Hematopoietic multipotent progenitor cell treated with erythropoietin and hydrocortisone succinate and interleukin-3 and kit ligand, for 17 days (in vitro differentiated cells): ENCODE results near the gene RREB1.

Experiments
- DNase-seq: peaks from one replicate; pipeline ENCODE4 v3.0.0-alpha.2; 2015; ENCODE audit warnings: low spot score

RREB1 gene

DNA sequence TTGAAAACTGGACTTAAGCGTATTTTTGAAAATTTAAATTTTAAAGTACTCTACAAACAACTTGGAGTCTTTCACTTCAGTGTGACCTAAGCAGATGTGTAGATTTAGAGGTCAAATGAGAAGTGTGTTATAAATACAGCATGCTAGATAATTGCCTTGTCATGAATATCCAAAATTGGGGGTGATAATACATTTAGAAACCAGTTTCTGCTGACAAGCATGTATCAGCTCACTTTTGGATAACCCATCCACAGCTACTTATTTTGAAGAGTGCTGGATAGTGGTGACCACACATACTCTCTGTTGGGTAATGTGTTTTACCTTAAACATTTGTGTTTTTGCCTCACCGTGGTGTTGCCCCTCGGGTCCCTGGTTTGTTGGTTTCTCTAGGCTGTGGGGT, 14.9 kb downstream of the RREB1 start:
- DNase-seq = no peak

DNA sequence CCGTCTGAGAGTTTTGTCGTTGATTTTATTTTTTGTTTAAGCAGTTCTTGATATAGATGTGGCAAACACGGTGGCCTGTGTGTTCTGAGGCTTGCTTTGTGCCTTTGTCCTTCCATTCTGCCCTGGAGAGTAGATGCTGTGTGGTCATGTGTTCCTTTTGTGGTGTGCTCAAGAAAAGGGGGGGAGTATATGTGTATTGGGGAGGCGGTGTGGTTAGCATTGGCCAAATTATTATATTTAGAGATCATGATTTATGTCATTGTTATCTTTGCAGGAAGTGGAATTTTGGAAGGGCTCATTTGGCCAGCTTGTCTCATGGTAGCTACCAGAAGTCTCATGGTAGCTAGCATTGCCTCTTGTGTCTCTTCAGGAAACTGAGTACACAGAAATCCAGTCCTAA, 16.4 kb downstream of the RREB1 start:
- no peak for DNase-seq

DNA sequence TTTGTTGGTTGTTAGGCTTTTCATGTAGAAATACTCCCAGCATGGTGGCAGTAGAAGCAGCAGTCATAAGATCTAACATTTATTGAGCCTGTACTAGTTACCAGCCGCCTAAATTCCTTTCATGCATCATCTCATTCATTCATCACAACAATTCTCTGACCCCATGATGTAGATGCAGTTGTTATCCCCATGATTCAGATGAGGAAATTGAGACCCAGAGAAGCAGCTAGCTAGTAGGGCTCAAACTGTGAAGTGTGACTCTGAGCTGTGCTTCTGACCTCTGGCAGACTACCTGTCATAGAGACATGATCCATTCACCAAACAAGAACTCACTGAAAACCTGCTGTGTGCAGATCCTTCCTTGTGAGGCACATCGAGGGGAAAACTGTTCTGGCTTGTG, 16.9 kb downstream of the RREB1 start:
- no peak for DNase-seq

DNA sequence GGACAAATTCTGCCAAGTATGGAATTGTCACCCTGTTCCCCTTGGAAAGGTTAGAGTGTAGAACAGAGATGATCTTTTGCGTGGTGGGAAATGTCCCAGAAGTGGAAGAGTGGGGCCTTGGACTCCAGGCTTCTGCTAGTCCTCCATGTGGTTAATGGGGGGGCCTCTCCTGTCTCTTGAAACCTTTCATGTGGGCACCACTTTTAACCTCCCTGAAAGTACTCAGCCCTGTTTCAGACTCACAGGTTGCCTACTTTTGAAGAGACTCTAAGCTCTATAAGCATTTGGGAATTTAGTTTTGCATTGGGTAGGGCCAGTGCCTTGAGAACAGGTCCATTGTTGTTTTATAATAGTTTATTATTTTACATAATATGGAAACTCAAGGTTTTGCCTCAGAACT, 17.5 kb downstream of the RREB1 start:
- DNase-seq = no peak

DNA sequence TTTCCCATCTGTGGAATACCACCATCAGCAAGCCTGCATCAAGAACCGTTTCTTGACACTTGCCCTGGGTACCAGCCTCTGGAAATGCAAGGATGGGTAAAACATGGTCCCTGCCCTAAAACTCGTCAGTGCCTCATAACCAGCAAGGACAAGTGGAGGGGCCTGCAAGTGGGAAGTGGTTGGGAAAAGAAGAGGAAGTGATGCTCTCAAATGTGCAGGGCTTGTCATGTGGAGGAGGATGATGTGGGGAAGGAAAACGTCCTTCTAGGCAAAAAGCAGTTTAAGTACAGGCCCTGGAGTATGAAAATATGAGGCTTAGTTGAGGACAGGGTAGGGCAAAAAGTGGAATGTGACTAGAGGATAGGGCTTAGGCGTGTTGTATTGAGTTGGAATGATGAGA, 19.0 kb downstream of the RREB1 start:
- DNase-seq = no peak

DNA sequence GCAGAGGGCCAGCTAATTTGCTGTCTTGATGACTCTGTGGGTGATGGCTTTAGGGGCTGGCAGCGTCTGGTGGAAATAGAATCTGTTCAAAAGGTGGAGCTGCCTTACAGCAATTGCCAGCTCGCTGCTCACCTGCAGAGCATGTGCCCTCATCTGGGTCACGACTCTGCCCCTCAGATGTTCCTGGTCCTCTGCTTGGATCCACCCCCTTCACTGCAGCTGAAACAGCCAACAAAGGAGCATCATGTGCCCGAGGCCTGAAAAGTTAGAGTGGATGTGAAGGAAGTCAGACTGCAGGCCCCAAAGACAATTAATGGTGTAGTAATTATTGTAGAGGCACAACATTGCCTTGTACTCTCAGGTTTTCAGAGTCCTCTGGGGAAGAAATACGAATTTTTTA, 19.9 kb downstream of the RREB1 start:
- DNase-seq = no peak

DNA sequence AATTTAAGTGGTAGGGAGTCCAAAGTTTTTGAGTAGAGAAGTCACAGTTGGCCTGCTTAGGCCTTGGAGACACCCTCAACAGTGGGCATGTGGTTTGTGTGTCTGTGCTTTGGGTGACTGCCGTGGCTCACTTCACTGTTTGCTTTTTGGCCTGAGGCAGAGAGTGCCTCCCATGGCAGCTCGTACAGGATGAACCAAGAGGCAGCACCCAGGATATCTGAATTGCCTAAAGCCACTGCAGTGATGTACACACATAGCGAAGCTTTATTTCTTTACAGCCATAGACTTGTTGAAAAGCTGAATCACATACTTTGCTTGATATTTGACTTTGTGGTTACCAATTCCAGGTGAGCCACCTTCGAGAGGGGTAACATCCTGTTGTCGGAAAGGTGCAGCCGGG, 21.6 kb downstream of the RREB1 start:
- DNase-seq = no peak

DNA sequence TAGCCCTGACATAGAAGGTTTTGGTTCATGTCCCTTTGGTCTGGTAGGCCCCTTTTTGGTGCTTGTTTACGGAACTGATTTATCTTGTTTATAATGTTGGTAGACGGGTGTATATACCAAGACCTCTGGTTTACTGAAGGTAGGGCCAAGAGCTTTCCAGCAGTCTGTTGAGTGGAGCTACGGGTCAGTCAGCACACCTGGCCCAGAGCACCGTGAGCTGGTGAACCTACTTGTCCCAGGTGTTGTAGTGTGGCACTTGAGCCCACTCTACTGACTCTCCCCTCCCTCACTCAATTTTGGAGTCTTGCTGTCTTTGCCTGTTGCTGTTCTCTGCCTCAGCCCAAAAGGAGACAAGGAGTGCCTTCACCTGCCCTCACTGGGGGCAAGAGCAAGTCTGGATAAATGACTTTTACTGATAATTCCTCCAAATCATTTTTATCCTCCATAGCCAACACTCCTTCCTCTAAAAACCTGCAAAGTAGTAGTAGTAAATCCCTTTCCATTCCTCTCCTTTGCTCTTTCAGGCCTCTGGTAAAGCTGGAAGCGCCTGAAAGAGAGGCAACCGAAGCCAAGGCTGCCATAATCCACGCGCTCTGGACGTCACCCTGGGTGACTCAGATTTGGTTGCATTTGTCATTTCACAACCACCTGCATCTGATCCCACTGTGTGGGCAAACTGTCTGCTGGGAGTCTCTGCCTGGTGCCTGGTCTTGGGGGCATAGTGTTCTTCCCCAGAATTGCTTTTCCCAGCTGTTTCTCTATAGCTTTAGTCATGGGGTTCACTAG, 22.2 kb downstream of the RREB1 start:
- no peak for DNase-seq

DNA sequence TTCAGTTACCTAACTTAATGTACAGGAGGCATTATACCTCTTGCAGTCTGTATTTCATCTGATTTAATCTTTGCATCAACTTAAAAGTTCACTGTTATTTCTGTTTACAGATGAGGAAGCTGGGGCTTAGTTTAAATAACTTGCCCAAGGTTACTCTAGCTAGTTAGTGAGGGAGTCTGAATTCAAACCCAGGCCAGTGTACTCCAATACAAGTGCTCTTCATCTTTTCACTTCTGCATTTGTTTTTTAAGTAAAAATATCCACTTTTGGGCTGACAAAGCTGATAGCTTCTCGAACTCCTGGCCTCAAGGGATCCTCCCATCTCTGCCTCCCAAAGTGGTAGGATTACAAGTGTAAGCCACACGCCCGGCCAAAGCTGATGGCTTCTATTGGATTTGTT, 23.6 kb downstream of the RREB1 start:
- no peak for DNase-seq

DNA sequence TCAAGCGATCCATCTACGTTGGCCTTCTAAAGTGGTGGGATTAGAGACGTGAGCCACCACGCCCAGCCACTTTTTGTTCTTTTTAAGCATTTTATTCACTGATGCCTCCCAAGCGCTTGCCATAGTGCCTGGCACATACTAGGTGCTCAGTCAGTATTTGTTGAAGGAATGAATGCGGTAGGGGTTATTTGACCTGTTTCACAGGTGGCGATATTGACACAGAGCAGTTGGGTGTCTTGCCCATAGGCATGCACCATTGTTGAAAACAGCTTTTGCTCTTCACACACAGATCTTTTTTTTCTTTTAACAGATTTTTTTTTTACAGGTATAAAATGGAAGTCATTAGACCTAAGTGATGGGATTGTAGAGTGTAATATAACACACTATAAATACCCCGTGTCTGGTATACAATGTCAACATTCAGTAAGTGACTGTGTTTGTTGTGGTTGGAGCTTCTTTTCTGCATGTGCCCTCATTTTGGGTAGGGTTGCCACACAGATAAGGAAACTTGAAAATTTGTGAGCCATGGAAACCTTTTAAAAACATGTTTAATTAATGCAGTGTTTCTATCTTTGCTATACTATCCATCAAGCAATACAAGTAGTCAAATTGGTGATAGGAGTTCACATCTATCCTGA, 24.8 kb downstream of the RREB1 start:
- no peak for DNase-seq

DNA sequence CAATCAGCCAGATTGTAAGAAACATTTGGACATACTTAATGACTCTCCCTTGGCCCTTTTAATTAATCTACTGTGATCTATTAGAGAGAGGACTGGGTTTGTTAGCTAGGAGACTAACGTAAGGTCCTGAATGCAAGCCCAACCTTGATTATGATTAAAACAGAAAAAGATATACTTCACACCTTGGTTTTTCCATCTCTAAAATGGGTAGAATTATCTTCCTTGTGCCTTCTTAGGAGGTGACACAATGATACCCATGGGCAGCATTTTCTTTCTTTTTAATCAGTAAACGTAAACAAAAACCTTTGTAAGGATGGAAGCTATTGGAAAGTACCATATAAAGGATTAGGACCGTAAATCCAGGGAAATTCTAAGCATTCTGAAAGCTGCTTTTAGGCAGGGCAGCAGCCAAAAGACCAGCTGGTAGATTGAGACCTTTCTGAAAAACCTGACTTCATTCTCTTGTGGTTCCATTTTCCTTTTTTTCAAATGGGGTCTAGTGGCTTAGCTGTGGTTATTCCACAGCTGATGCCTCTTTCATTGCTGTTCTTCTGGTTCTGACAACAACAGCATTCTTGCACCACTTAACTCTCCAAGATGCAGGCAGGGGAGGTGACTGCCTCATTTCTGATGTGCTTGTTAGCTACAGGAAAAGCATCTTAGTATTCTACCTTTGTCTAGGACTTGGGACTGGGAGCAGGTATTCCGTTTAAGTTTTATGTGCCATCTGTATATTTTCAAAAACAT, 27.4 kb downstream of the RREB1 start:
- DNase-seq = no peak

DNA sequence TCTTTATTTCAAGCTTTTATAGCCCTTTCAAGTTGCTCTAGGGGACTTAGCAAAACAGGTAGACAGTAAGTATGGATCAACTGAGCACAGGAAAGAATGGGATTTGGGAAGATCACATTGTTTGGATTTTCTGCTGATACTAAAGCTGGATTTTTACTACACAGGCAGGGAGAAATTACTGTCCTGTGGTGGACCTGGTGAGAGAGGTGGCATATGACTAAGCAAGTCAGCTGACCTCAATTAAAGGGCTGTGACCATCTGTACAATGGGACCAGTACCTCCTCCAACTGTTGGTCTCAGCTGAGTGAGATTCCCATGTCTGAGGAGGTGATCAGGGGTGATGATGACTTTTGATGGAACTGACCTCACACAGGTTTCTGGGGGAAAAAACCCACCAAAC, 28.0 kb downstream of the RREB1 start:
- no peak for DNase-seq

DNA sequence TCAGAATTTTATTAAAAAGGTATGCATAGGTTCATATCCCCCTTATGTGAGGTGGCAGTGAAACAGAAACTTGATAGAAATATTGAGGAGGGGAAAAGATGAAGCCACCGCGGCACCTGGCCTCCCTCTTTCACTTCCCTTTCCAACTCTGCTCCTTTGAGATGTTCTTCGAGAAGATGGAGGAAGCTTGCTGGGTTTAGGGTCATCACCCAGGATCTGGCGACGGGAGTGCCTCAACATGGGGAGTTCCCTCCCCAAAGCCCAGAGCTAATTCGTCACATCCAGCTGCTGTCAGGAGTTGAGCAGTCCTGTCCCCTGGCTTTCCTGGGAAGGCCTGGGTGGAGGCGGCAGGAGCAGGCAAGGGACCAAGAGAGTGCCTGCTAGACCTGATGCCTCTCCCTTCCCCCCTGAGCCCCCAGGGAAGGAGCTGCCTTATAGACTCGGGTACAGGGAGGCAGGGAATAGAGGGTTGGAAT, 29.1 kb downstream of the RREB1 start:
- no peak for DNase-seq

DNA sequence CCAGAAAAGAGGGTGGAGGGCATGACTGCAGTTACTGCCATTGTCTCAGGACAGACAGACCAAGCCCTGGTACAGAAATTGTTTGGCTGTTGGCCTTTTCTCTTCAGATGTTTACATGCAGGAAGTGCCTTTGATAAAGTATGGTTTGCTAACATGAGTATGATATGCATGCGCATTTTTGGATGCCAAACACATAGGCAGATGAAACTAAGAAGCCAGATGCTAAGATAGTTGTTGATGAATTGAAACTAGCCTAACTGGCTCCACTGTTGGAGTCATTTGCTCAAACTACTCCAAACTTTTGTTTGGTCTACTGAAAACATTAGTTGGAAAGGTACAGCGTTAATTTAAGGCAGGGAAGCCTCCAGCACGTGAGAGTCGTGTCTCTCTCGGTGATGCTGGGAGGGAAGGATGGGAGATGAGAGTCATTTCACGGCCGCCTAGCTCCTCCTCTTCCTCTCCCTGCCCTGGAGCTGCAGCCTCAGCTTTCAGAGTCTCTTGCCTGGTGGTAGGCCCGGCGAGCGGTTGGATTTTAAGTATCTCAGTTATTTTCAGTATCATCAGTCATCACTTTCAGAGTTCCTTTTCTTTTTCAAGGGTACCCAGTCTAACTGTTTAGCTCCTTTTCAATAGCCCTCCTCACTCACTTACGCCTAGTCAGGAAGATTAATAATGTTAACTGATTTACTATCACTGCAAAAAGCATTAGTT, 29.7 kb downstream of the RREB1 start:
- peak; percentile 69 for DNase-seq

DNA sequence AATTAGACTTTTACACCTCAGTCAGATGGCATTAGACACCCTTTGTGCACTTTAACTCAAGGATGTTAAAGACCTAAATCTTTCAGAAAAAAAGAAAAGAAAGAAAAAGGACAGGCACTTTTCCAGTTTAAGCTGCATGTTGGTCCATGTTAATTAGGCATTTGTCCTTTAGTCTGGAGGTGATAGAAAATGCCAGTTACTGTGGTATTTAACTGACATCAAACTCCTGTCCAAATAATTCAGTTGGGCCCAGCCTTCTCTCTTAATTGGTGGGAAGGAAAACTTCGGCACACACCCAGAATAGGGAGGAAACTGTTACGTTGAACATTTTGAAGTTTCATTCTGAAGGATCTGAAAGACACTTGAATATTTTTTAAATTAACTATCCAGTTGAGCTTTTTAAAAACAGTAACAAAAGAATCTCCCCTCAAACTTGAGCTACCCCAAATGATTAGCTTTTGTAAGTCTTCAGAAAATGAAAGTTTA, 30.3 kb downstream of the RREB1 start:
- peak; percentile 51 for DNase-seq

DNA sequence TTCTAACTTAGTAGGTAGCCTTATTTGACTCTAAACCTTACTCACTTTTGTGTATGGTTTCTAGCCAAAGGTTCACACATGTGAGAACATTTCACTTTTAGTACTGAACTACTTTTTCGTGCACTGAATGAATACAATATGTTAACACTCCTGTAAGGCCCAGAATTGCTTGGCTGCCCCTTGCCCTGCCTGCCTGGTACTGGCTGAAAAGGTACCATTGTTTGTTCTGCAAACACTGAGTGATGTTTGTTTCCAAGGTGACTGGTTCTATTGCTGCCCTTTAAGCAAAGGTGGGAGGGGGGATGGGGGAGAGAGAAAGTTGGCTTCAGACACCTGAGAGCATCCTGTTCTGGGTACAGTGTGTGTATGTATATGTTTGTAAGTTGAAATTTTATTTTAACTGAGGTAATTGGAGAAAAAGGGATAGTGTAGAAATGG, 31.2 kb downstream of the RREB1 start:
- no peak for DNase-seq

DNA sequence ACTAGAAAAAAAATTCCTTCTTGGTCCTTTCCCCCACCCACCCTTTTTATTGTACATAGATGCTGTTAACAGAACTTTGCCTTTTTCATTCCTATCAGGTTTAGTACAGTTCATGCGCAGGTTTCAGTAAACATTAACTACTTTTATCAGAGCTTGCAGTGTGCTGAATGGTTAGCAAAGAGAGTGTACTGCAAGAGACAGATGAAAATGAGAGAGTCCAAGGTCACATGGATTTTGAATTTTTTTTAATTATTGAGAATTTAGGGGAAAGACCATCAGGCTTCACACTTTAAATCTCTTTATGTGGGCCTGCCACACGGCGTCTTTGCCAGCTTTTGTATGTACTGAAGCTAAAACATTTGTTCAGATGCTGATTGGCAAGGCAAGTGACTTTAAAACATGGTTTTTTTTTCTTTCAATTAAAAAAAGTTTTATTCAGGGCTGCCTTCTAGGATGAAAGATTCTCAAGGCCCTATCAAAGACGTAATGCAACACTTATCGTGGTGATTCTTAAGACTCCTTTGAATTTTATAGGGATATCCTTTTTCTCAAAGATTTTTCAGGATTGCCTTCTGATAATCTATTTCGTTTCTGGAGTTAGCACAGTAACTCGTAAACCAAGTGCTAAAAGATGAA, 32.2 kb downstream of the RREB1 start:
- peak; percentile 54 for DNase-seq

DNA sequence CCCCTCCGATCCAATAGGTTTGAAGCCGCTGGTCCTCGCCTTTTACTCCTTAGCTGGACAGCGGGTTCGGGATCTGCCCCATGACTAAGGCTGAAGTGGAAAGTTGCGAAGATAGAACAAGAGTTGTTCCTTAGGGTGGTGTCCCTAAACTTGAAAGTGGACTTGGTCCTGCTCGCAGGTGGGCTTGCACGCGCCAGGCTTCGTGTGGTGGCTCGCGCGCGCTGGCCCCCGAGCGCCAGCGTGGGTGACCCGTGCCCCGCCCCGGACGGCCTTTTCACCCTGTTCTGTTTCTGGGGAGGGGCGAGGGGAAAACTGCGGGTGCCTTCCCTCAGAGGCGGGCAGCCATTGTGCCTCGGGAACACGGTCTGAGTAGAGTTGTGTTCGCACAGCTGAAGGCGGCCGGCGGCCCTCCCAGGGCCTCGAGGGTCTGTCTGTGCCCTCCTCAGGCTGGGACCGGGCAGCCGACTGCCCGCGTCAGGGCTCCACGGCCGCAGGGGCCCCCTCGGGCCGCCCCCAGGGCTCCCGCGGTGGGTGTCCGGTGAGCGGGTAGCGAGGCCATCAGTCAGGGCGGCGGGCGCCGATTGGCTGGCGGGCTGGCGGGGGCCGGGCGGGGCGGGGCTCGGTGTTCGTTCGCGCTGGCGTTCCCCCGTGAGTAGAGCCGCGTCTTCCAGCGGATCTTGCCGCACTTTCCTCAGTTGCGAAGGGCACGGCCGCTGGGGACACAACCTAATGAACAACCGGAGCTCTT, 33.0 kb downstream of the RREB1 start:
- DNase-seq = peak; percentile 82

DNA sequence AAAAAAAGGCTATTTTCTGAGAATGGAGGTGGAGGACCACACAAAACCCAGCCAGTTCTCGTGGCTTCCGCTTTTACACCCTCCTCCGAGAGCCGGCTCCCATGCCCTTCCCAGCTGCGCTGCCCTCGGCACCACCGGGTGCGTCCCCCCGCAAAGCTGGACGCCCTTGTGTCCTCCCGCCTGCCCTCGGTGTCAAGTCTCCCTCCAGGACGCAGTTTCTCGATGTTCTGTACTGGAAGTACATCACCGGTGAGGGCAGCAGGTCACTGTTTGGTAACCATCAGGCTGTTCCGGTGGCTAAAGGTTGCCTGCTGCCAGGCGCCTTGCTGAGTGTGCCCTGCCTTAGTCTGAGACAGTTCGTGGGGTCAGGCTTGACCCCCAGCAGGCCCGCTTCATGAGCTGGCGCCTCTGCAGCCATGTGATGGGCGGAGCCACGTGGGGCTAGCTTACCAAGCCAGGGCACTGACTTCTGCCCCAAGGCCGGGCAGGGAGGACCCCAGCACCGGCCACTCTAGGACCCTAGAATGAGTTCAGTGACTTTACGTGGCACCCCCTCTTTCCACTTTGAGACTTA, 34.6 kb downstream of the RREB1 start:
- DNase-seq = no peak

DNA sequence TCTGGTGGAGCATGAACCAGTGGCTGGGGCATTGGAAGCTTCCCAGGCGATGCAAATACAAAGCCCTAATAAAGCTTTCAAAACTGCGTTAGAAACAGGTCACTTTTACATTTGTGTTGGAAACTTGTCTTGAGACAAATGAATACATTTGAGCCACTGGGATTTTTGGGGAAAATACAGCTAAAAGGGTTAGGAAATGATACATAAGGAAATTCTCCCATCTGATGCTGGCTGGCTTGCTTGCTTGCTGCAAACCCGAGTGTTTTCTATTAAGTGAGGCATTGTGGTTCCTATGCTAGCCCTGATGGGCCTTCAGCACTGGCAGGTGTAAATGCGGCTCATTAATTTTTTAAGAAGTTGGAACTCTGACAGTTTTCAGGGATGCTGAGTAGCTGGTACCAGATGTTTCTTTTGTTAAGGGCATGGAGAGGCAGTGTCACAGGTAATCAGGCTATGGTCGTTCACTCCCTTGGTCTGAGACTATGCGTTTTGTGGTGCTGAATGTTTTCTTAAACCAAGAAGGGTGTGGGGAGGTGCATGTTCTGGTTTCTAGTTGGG, 35.2 kb downstream of the RREB1 start:
- DNase-seq = no peak
